GM12865 (cell line): Measurements from ENCODE around the gene CCL11.

Source experiments
- DNase-seq: peaks from one replicate; pipeline ENCODE4 v3.0.0; 2010; ENCODE audit warnings: low read depth
- H3K4me3 ChIP-seq: 2 replicates; pipeline ENCODE4 v1.5.1; 2011; ENCODE audit warnings: mild to moderate bottlenecking, low read depth, low read length, control low read depth
- TF ChIP-seq, protein P1 (sequence below): IDR thresholded peaks from 2 replicates; pipeline ENCODE4 v1.5.1; 2011; ENCODE audit warnings: low read length, control low read depth, low read depth, inconsistent platforms; ENCODE audit not compliant: insufficient read depth; ENCODE audit errors: missing control alignments

Gene CCL11

DNA sequence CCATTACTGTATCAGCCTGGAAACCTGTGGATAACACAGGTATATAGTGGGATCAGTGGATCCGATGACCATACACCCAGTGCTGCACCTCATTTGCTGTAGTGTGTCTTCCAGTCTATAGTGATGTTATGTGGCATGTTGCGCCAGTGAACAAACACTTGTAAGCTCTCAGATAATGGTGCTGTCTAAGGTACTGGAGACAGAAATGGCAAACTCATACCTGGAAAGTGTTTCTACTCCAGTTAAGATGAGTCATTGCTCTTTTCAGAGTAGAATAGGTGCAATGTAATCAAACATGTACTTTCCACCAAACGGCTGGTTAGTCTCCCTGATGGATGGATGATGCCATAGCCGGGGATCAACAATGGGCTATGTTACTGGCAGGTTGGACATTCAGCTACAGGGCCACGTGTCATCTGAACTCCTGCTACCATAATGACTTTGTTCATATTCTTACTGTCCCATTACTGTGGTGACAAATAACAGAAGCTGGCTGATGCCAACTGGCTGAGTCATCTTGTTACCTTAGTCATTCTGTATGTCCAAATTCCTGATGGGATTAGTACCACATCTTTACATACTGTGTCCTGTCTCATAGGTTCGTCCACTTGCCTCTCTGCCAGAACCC, 6.3 kb downstream of the CCL11 start:
- no peak for DNase-seq
- no peak overlapping the region for H3K4me3 ChIP-seq
- TF ChIP-seq, protein P1, sequence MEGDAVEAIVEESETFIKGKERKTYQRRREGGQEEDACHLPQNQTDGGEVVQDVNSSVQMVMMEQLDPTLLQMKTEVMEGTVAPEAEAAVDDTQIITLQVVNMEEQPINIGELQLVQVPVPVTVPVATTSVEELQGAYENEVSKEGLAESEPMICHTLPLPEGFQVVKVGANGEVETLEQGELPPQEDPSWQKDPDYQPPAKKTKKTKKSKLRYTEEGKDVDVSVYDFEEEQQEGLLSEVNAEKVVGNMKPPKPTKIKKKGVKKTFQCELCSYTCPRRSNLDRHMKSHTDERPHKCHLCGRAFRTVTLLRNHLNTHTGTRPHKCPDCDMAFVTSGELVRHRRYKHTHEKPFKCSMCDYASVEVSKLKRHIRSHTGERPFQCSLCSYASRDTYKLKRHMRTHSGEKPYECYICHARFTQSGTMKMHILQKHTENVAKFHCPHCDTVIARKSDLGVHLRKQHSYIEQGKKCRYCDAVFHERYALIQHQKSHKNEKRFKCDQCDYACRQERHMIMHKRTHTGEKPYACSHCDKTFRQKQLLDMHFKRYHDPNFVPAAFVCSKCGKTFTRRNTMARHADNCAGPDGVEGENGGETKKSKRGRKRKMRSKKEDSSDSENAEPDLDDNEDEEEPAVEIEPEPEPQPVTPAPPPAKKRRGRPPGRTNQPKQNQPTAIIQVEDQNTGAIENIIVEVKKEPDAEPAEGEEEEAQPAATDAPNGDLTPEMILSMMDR = no peak

DNA sequence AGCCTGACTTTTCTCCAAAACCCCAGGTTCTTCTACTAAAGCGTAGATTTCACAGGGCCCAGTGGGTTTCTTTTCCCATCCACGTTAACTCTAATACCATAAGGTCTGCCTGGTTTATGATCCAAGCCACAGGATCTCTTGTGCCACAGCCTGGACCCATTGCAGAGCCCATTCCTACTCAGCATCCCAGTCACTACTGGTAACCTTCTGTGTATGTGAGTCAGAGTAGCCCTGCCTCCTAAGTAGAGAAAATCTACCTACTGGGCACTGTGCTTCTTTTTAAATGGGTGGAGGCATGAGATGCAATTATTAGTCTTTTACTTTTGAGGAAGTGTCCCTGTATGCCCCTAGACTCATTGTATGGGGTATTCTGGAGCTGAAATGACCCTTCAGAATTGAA, 13.5 kb downstream of the CCL11 start:
- H3K4me3 ChIP-seq = no peak overlapping the region
- DNase-seq = no peak
- TF ChIP-seq, protein P1 = no peak

DNA sequence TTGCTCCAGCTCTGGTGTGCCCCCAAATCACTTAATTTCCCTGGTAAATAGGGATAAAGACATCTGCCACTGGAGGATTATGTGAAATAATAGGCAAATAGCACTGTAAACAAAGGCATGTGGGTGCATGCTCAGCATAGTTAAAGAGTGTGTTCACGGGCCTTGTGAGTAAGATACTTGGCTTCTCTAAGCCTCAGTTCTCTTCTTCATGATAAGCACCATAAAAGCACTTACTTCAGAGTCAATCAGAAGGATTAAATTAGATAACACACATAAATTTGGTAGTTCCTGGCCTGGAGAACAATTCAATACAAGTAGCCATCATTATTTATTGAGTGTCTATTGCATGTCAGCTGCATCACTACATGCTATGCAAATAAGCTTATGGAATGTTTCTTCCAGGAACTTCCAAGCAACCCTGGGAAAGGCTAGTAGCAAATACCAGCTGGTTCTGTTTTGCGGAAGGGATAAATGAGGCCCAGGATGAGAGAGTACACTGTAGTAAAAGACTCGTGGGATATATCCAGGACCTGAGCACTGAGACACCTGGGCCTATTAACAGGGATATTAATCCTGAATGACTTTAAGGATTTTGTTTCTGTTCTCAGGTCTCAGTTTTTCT, 14.5 kb downstream of the CCL11 start:
- no peak overlapping the region for H3K4me3 ChIP-seq
- TF ChIP-seq, protein P1 = no peak
- DNase-seq = no peak

DNA sequence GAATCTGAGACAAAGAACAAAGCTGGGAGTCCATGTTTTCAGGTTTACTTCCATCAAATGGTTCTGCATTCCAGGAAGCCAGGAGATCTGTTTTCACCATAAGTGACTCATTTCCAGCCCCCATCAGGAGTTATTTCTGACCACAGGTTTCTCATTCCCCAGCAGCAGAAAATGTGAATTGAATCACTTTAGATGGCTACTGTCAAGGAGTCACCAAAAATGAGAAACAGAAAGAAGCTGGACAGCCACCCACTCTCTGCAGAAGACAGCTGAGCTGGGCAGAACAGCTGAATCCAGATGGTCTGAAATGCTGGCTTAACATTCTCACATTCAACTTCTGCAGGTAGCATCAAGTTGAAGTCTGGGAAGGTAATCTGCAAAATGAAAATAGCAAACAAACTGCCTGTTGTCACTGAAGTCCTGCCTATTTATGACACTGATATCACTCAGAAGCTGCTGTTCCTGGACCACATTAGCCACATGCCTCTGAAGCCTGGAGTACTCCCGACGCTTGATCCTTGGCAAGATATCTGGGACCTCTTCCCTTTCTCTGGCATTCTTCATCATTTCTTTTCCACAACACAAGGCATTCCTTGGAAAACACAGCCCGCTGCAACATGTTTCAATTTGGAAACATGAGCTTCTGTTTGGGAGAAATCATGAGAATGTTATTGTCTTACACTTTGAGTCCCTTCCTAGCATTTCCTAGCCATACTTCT, 15.3 kb downstream of the CCL11 start:
- DNase-seq = peak; percentile 54
- TF ChIP-seq, protein P1 = no peak
- no peak overlapping the region for H3K4me3 ChIP-seq

DNA sequence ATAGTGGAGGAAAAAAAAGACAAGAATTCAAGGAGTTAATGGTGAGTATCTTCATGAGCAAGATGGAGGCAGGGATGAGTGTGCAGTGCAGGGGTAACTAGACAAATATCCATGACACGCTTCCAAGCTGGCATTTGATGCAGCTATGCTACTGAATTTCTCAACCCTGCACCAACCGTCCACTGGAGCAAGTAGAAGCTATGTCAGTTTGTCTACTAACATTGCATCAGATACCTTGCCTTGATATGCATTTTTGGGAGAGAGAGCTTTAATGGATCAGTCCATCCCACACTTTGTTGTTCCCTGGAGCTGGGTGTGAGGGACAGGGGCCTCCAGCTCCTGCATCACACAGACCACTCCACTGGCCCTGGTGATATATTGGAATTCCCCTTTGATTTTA, 16.4 kb downstream of the CCL11 start:
- TF ChIP-seq, protein P1 = no peak
- no peak for DNase-seq
- H3K4me3 ChIP-seq = no peak overlapping the region

DNA sequence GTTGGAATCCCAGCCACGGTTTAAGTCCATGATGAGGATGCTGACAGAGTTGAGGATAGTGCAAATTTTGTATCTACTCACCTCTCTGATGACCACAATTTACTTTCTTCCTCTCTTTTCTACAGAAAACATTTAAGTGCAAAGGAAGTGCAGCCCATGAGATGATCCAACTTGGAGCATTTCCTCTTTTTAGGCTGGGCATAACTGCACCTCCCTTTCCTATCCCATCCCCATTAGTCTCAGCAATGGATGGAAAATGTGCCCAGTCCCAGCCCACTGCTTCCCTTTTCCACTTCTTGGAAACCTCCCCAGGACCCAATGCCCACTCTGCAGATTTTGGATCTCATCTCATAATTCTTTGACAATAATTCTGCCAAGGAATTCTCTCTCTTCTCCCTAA, 17.1 kb downstream of the CCL11 start:
- TF ChIP-seq, protein P1 = no peak
- no peak for DNase-seq

More for the DNA sequence above, 17.1 kb downstream of the CCL11 start:
- H3K4me3 ChIP-seq = no peak overlapping the region
